Measurements from ENCODE around the gene ORM1.
A peak's percentile ranks its signal among the peaks of the same experiment; 100 is the strongest.

The ORM1 gene

DNA sequence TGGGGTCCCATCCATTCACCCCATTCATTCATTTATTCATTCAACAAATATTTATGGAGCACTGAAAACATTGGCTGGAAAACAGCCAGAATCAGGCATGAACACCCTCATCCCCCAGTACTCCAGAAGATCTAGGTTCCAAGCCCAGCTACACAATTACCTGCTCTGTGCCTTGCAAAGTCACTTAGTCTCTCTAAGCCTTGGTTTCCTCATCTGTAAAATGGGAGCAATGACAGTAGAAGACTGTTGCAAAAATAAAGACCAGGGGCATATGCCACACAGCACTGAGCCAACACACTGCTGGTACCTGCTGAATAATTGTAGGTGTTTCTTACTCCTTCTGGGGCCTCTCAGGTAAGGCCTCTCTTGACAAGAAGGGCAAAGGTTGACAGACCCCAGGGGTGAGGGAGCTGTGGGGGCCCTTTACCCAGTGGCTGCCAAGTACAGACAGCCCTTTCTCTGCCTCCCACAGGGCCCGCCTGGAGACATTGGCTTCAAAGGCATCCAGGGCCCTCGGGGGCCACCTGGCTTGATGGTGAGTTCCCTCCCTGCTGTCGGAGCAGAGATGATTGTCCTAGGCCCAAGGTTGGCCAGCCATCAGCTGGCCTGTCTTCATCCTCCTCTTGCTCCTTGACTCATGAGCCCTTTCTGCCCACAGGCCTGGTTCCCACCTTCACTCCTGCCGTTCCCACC lies 22.6 kb upstream of the ORM1 start:
- H3K9ac ChIP-seq, result no peak overlapping the region
- H3K4me2 ChIP-seq, result no peak overlapping the region
- H3K27me3 ChIP-seq, result no peaks in the 10 kb centered on the region
- peaks cover 58 to 99% (median 90%) of the 10 kb centered on the region in 11 experiments for H3K36me3 ChIP-seq
- peaks cover 12 to 14% (median 13%) of the 10 kb centered on the region in 11 experiments for H3K9me3 ChIP-seq (replicated peaks in 1 of 11)
- peaks cover 0 to 3% (median 0%) of the 10 kb centered on the region in 11 experiments; a peak in 2 of 22 replicates for H4K20me1 ChIP-seq
- TF ChIP-seq Cebpa-rat (IDR thresholded peaks at IDR 0.05), result no peak
- H3K4me3 ChIP-seq, result no peak overlapping the region
- no peak overlapping the region; a peak in 1 of 22 replicates for H3K27ac ChIP-seq
- H3K4me1 ChIP-seq, result peaks cover 0 to 10% (median 2%) of the 10 kb centered on the region in 10 experiments; a peak in 7 of 20 replicates

DNA sequence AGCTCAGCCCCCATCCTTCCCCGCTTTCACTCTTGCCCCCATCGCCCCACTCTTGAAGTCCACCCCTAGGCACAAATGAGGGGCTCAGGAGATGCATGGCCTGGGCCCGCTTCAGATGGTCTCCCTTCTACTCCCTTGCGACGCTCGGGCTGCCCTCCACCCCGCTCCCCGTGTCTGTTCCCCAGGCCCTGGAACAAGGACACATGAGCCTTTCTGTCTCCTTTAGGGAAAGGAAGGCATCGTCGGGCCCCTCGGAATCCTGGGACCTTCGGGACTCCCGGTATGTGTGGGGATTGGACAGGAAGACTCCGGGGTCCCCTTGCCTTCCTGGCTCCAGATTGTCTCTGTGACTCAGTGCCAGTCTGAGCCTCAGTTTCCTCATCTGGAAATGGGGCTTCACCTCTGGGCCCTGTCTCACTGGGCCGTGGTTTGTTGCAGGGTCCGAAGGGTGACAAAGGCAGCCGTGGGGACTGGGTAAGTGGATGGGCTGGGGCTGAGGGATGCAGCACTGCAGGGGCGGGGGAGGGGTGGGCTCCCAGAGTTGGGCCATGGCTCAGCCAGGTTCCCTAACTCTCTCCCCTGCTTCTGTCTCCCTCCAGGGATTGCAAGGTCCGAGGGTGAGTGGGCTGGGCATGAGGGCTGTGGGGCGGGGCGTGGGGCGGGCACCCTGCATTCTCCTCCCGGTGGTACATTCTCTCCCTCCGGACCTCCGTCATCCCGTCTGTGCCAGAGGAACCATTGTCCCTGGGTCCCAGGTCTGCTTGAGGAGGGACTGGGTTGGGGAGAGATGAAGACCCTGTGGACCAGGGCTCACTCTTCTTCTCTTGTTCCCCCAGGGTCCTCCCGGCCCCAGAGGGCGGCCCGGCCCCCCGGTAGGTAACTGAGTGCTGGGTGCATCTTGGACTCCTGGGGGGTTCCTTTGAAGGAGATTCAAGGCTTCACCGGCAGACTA lies 21.8 kb upstream of the ORM1 start:
- Histone ChIP-seq H3K4me1 (peaks cover 0 to 14% (median 6%) of the 10 kb centered on the region in 10 experiments; a peak in 8 of 20 replicates), H3K9me3 (replicated peaks in 1 of 11) (peaks cover 4 to 5% (median 5%) of the 10 kb centered on the region in 11 experiments; a peak in 21 of 22 replicates), H3K27ac (no peak overlapping the region), H4K20me1 (peaks cover 0 to 6% (median 0%) of the 10 kb centered on the region in 11 experiments; a peak in 2 of 22 replicates), H3K36me3 (peaks cover 49 to 97% (median 87%) of the 10 kb centered on the region in 11 experiments), H3K27me3 (no peaks in the 10 kb centered on the region), H3K4me3 (no peak overlapping the region), H3K9ac (no peak overlapping the region), H3K4me2 (no peak overlapping the region)
- TF ChIP-seq Cebpa-rat (IDR thresholded peaks at IDR 0.05), result no peak

DNA sequence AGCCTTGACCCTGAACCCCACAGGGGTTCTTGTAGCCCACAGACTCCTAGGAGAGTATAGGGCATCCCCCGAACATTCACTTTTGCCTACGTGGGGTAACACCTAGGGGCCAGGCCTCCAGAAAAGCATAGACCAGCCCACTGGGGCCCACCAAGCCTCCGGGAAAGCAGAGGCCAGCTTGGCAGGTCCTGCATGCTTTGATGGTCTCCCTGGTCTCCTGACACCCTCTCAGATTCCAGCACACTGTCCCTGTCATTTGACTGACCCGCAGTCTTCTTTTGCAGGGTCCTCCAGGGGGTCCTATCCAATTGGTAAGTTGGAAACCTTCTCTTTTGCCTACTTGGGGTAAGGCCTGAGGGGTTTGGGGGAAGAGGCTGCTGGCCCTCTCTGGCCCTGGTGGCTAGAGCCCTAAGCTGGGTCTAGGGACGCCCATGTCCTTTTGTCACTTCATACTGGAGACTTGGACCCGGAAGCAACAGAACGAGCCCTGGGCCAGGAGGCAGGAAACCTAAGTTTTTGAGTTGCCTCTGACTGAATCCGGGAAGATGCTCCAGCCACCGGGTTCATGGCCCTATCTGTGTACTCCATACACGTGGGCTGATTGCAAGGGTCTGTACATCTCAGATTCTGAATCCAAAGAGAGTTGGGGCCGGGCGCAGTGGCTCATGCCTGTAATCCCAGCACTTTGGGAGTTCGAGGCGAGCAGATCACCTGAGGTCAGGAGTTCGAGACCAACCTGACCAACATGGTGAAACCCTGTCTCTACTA lies 20.9 kb upstream of the ORM1 start:
- Histone ChIP-seq H3K4me3 (no peak overlapping the region), H3K36me3 (peaks cover 41 to 97% (median 88%) of the 10 kb centered on the region in 11 experiments), H3K4me2 (no peak overlapping the region), H3K27me3 (no peaks in the 10 kb centered on the region), H4K20me1 (peaks cover 0 to 6% (median 0%) of the 10 kb centered on the region in 11 experiments; a peak in 2 of 22 replicates), H3K9me3 (replicated peaks in 1 of 11) (no peaks in the 10 kb centered on the region), H3K27ac (no peak overlapping the region), H3K9ac (no peak overlapping the region), H3K4me1 (peaks cover 0 to 14% (median 6%) of the 10 kb centered on the region in 10 experiments; a peak in 8 of 20 replicates)
- no peak for TF ChIP-seq Cebpa-rat (IDR thresholded peaks at IDR 0.05)

DNA sequence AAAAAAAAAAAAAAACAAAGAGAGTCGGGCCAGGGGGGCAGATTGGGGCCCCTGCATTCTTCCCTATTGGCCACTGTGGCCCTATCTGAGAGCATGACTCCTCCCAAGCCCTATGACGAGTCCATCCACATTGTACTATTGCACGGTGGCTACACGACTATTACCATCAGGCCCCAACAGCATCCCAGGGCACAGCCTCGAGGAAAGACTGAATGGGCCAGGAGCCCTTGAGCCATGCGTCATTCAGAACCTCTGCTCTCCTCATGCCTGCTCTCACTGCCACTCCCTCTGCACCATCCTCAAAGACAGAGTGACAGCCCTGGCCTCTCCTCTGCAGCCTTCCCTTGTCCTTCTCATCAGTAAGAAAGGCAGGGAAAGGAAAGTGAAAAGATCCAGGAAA lies 20.2 kb upstream of the ORM1 start:
- H3K27ac ChIP-seq, result no peak overlapping the region
- no peak overlapping the region for H3K9ac ChIP-seq
- H3K4me3 ChIP-seq, result no peak overlapping the region
- H3K27me3 ChIP-seq, result no peaks in the 10 kb centered on the region
- no peak for TF ChIP-seq Cebpa-rat (IDR thresholded peaks at IDR 0.05)
- H3K4me2 ChIP-seq, result no peak overlapping the region
- no peaks in the 10 kb centered on the region for H3K9me3 ChIP-seq (replicated peaks in 1 of 11)
- H4K20me1 ChIP-seq, result peaks cover 0 to 6% (median 0%) of the 10 kb centered on the region in 11 experiments; a peak in 2 of 22 replicates
- H3K36me3 ChIP-seq, result peaks cover 34 to 97% (median 88%) of the 10 kb centered on the region in 11 experiments
- H3K4me1 ChIP-seq, result peaks cover 0 to 14% (median 6%) of the 10 kb centered on the region in 10 experiments; a peak in 8 of 20 replicates

DNA sequence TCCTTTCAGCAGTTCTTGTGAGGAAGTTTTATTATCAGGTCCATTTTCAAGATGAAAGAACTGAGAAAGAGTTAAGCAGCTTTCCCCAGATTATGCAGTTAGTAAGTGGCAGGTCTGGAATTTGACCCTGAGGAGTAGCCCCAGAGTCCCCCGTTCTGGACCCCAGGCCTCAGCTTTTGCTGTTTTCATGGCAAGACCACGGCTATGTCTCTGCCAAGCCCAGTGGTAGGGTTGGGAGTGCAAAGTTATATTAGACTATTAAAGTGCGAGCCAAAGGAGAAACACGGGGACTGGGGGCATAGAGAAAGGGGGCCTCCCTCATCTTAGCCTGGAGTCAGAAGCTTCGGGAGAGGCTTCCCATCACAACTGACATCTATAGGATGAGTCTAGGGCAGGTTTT lies 19.3 kb upstream of the ORM1 start:
- H3K27ac ChIP-seq, result no peak overlapping the region
- H3K36me3 ChIP-seq, result peaks cover 33 to 97% (median 88%) of the 10 kb centered on the region in 11 experiments
- peaks cover 0 to 6% (median 0%) of the 10 kb centered on the region in 11 experiments; a peak in 2 of 22 replicates for H4K20me1 ChIP-seq
- H3K27me3 ChIP-seq, result no peaks in the 10 kb centered on the region
- H3K4me3 ChIP-seq, result no peak overlapping the region
- no peak overlapping the region for H3K4me2 ChIP-seq
- TF ChIP-seq Cebpa-rat (IDR thresholded peaks at IDR 0.05), result no peak
- H3K9ac ChIP-seq, result no peak overlapping the region
- no peaks in the 10 kb centered on the region for H3K9me3 ChIP-seq (replicated peaks in 1 of 11)
- peaks cover 0 to 14% (median 6%) of the 10 kb centered on the region in 10 experiments; a peak in 8 of 20 replicates for H3K4me1 ChIP-seq

DNA sequence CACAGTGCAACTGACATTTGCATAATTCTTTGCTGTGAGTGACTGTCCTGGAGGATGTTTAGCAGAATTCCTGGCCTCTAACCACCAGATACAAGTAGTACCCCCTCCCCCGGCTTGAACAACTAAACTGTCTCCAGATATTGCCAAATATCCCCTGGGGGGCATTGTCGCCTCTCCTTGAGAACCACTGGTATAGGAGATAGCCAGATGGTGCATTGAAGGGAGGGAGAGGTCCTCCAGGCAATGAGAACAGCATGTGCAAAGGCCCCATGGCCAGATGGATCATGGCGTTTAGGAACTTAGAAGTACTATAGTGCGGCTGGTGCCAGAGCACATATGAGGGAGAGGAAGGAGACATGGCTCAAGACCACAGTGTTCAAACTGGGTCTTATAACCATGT lies 18.9 kb upstream of the ORM1 start:
- H3K27me3 ChIP-seq, result no peaks in the 10 kb centered on the region
- H3K9me3 ChIP-seq (replicated peaks in 1 of 11), result no peaks in the 10 kb centered on the region
- no peak for TF ChIP-seq Cebpa-rat (IDR thresholded peaks at IDR 0.05)
- H3K4me3 ChIP-seq, result no peak overlapping the region
- H4K20me1 ChIP-seq, result peaks cover 0 to 6% (median 0%) of the 10 kb centered on the region in 11 experiments; a peak in 2 of 22 replicates
- peaks cover 0 to 14% (median 6%) of the 10 kb centered on the region in 10 experiments; a peak in 8 of 20 replicates for H3K4me1 ChIP-seq
- no peak overlapping the region for H3K27ac ChIP-seq
- H3K9ac ChIP-seq, result no peak overlapping the region
- no peak overlapping the region for H3K4me2 ChIP-seq
- H3K36me3 ChIP-seq, result peaks cover 29 to 97% (median 88%) of the 10 kb centered on the region in 11 experiments

DNA sequence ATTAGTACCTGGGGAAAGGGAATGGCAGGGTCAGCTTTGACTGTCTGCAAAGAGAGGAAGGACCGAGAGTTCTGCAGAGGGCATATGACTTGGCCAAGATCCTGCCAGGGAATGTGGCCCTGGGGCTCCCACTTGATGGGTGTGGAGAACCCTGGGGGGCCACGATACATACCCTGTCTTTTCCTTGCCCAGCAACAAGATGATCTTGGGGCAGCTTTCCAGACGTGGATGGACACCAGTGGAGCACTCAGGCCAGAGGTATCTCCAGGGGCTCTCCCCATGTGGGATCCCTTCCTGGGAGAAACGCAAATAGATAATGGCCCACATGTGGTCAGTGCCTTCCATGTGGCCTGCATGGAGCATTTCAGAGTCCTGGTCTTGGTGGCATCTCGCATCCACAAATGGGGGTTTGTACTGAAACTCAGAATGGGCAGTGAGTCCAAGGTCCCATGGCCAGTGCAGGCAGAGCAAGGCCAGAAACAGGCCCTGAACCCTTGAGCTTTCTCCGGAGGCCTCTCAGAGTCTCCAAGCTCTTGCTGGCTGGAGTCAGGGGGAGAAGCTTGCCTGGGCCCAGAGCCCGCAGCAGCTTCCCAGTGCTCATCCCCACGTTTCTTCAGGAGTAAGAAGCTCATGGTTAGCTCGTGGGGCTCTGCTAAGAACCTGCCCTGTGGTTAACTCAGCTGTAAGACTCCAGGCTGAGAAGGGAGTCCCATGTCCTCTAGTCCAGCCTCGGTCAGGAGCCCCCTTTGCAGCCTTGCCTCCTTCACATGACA lies 18.3 kb upstream of the ORM1 start:
- H3K9me3 ChIP-seq (replicated peaks in 1 of 11), result no peaks in the 10 kb centered on the region
- H3K36me3 ChIP-seq, result peaks cover 23 to 97% (median 86%) of the 10 kb centered on the region in 11 experiments
- H4K20me1 ChIP-seq, result peaks cover 0 to 6% (median 0%) of the 10 kb centered on the region in 11 experiments; a peak in 2 of 22 replicates
- no peaks in the 10 kb centered on the region for H3K27me3 ChIP-seq
- H3K4me2 ChIP-seq, result no peak overlapping the region
- H3K4me3 ChIP-seq, result no peak overlapping the region
- H3K9ac ChIP-seq, result peak overlapping the region in 1 of 11 experiments; percentile 9; a peak in 3 of 22 replicates
- H3K4me1 ChIP-seq, result peaks cover 0 to 14% (median 6%) of the 10 kb centered on the region in 10 experiments; a peak in 8 of 20 replicates
- TF ChIP-seq Cebpa-rat (IDR thresholded peaks at IDR 0.05), result no peak
- peak overlapping the region in 1 of 11 experiments; percentile 28; a peak in 1 of 22 replicates for H3K27ac ChIP-seq

Data from BLaER1 treated with 17β-estradiol and CSF1 and Interleukin-3, amounts not matched to agents 10 nM and 100 nM (cell line).